Liver (tissue), 9 donors: ENCODE results near the gene NR5A2. TPM values are rescaled to one million over a fixed set of nuclear protein-coding genes. Genes with fewer than 3 reads are reported as not detected.
A peak's percentile ranks its signal among the peaks of the same experiment; 100 is the strongest.

Experiments
- DNase-seq: peaks from one replicate; pipeline ENCODE4 v3.0.0-alpha.2; 2017; ENCODE audit warnings: low spot score
- H3K27ac ChIP-seq, 2 donors: one replicate each; pipeline ENCODE4 v1.7.0; 2013; ENCODE audit warnings: inconsistent platforms in 2 of 2, low read length in 2 of 2, control low read depth in 1 of 2, low read depth in 1 of 2, mild to moderate bottlenecking in 1 of 2
- H3K27me3 ChIP-seq, 4 donors: one replicate each; pipeline versions ENCODE4 v1.6.1 to v1.7.0; 2013; ENCODE audit warnings: low read length in 3 of 4, inconsistent platforms in 1 of 4, mild to moderate bottlenecking in 1 of 4, moderate library complexity in 1 of 4; ENCODE audit not compliant: control insufficient read depth in 4 of 4, insufficient read depth in 4 of 4
- H3K36me3 ChIP-seq, 4 donors: one replicate each; pipeline versions ENCODE4 v1.6.1 to v1.7.0; 2013; ENCODE audit warnings: low read length in 3 of 4, mild to moderate bottlenecking in 3 of 4, low read depth in 1 of 4, moderate library complexity in 1 of 4; ENCODE audit not compliant: control insufficient read depth in 4 of 4, insufficient read depth in 3 of 4
- H3K4me1 ChIP-seq, 4 donors: one replicate each; pipeline versions ENCODE4 v1.6.1 to v1.7.0; 2013; ENCODE audit warnings: low read length in 3 of 4, mild to moderate bottlenecking in 3 of 4, moderate library complexity in 1 of 4; ENCODE audit not compliant: control insufficient read depth in 4 of 4, insufficient read depth in 4 of 4
- H3K4me3 ChIP-seq, 3 donors: one replicate each; pipeline versions ENCODE4 v1.6.1 to v1.7.0; 2013; ENCODE audit warnings: low read length in 3 of 3, control low read depth in 1 of 3, low read depth in 1 of 3, mild to moderate bottlenecking in 1 of 3
- H3K9ac ChIP-seq, 2 donors: one replicate each; pipeline ENCODE4 v1.7.0; 2013; ENCODE audit warnings: low read length in 2 of 2, mild to moderate bottlenecking in 2 of 2, moderate library complexity in 2 of 2, control low read depth in 1 of 2, low read depth in 1 of 2
- H3K9me3 ChIP-seq, 4 donors: one replicate each; pipeline versions ENCODE4 v1.6.1 to v1.7.0; 2013; ENCODE audit warnings: low read length in 3 of 4; ENCODE audit not compliant: control insufficient read depth in 4 of 4
- ATF3 ChIP-seq: IDR thresholded peaks from 2 replicates; pipeline ENCODE4 v1.6.1; 2016; ENCODE audit warnings: antibody characterized with exemption
- CTCF ChIP-seq: fragments of 150-350 bp; IDR thresholded peaks from 2 replicates; pipeline ENCODE4 v1.5.1; 2017; ENCODE audit warnings: improper control_type of control experiment, low read depth, low read length; ENCODE audit not compliant: missing input control
- EGR1 ChIP-seq, 2 donors: IDR thresholded peaks; 2 replicates each; pipeline ENCODE4 v1.6.1; 2016 to 2018; ENCODE audit warnings: antibody characterized with exemption in 2 of 2, low read depth in 2 of 2
- FOXA1 ChIP-seq: IDR thresholded peaks from 2 replicates; pipeline ENCODE4 v1.6.1; 2016; ENCODE audit warnings: antibody characterized with exemption
- FOXA2 ChIP-seq: IDR thresholded peaks from 2 replicates; pipeline ENCODE4 v1.6.1; 2016; ENCODE audit warnings: antibody characterized with exemption
- GABPA ChIP-seq, 2 donors: IDR thresholded peaks in 1 of 2; conservative IDR thresholded peaks in 1 of 2; 2 replicates each; pipeline ENCODE4 v1.6.1; 2016; ENCODE audit warnings: antibody characterized with exemption in 2 of 2, mild to moderate bottlenecking in 1 of 2, moderate library complexity in 1 of 2
- HNF4A ChIP-seq, 2 donors: conservative IDR thresholded peaks; 2 replicates each; pipeline ENCODE4 v1.6.1; 2016; ENCODE audit warnings: antibody characterized with exemption in 2 of 2, mild to moderate bottlenecking in 2 of 2
- HNF4G ChIP-seq: IDR thresholded peaks from 2 replicates; pipeline ENCODE4 v1.6.1; 2016; ENCODE audit warnings: antibody characterized with exemption
- JUND ChIP-seq, 2 donors: IDR thresholded peaks; 2 replicates each; pipeline ENCODE4 v1.6.1; 2016; ENCODE audit warnings: antibody characterized with exemption in 2 of 2
- MAX ChIP-seq: IDR thresholded peaks from 2 replicates; pipeline ENCODE4 v1.6.1; 2016; ENCODE audit warnings: antibody characterized with exemption
- NR2F2 ChIP-seq: IDR thresholded peaks from 2 replicates; pipeline ENCODE4 v1.6.1; 2016; ENCODE audit warnings: antibody characterized with exemption
- RAD21 ChIP-seq, 2 donors: IDR thresholded peaks; 2 replicates each; pipeline ENCODE4 v1.6.1; 2016; ENCODE audit warnings: antibody characterized with exemption in 2 of 2, mild to moderate bottlenecking in 2 of 2
- RXRA ChIP-seq, 2 donors: IDR thresholded peaks; 2 replicates each; pipeline ENCODE4 v1.6.1; 2017 to 2018; ENCODE audit warnings: antibody characterized with exemption in 2 of 2, mild to moderate bottlenecking in 1 of 2
- SP1 ChIP-seq: IDR thresholded peaks from 2 replicates; pipeline ENCODE4 v1.6.1; 2018; ENCODE audit warnings: antibody characterized with exemption, mild to moderate bottlenecking
- TAF1 ChIP-seq: conservative IDR thresholded peaks from 2 replicates; pipeline ENCODE4 v1.6.1; 2016; ENCODE audit warnings: antibody characterized with exemption, mild to moderate bottlenecking
- YY1 ChIP-seq: IDR thresholded peaks from 2 replicates; pipeline ENCODE4 v1.6.1; 2016; ENCODE audit warnings: antibody characterized with exemption, mild to moderate bottlenecking
- ZBTB33 ChIP-seq: IDR thresholded peaks from 2 replicates; pipeline ENCODE4 v1.6.1; 2016; ENCODE audit warnings: antibody characterized with exemption
- WGBS: extraction: QIAGEN DNeasy Blood & Tissue Kit; methylation state at CpG from one replicate; pipeline ENCODE4 v1.1.7; 2013; 5-methylcytosine and 5-hydroxymethylcytosine counted together
- polyA plus RNA-seq, 2 donors: library from polyadenylated mRNA; stranded (reverse) in 1 of 2; unstranded in 1 of 2; fragments of 200-250 nt in 1 of 2; fragments of >200 nt in 1 of 2; fragmentation: Nextera tagmentation in 1 of 2; extraction: Ambion mirVana in 1 of 2; gene quantifications; one replicate each; pipeline versions ENCODE4 v1.2.1 to v1.2.3, GENCODE V29; 2013 to 2015
- total RNA-seq, 2 donors: library from RNA; depleted of rRNA; stranded (reverse); fragments of >200 nt; gene quantifications; one replicate each; pipeline ENCODE4 v1.2.3, GENCODE V29; 2014
- donor health status: healthy.
- donor health status: healthy.
- donor health status: healthy.
- donor health status: healthy.
- donor health status: healthy.

The NR5A2 gene
- total and polyA plus RNA-seq, 4 donors: 10.0 to 37.5 (median 21.1) TPM

GRCh38 chr1:200179126-200179780 is 151.7 kb downstream of the NR5A2 start:
- DNase-seq: no peak
- H3K4me3 ChIP-seq: no peak overlapping the region
- peaks cover 2 to 7% (median 5%) of the 10 kb centered on the region in 4 donors for H3K36me3 ChIP-seq
- no peak overlapping the region for H3K9ac ChIP-seq
- H3K27me3 ChIP-seq: no peaks in the 10 kb centered on the region
- 83% methylated on average over 8 of the region's 8 CpGs for WGBS
- TF ChIP-seq GABPA (IDR thresholded peaks at IDR 0.05 in 1 of 2, conservative IDR thresholded peaks at IDR 0.05 in 1 of 2) (no peak), JUND (IDR thresholded peaks at IDR 0.05) (no peak), RAD21 (IDR thresholded peaks at IDR 0.05) (no peak), ATF3 (no peak), HNF4A (conservative IDR thresholded peaks at IDR 0.05) (no peak), TAF1 (no peak), FOXA1 (no peak), HNF4G (no peak), CTCF (no peak), RXRA (IDR thresholded peaks at IDR 0.05) (no peak)
- no peaks in the 10 kb centered on the region for H3K9me3 ChIP-seq
- H3K27ac ChIP-seq: no peak overlapping the region
- H3K4me1 ChIP-seq: peaks cover 0 to 7% (median 4%) of the 10 kb centered on the region in 4 donors

GRCh38 chr1:200179781-200180160 is 152.3 kb downstream of the NR5A2 start:
- 90% methylated on average over 4 of the region's 4 CpGs for WGBS
- Histone ChIP-seq H3K9me3 (no peaks in the 10 kb centered on the region), H3K4me1 (peaks cover 0 to 11% (median 6%) of the 10 kb centered on the region in 4 donors), H3K9ac (no peak overlapping the region), H3K36me3 (peaks cover 0 to 6% (median under 1%) of the 10 kb centered on the region in 4 donors), H3K27ac (peak overlapping the region in 1 of 2 donors; percentile 1), H3K4me3 (no peak overlapping the region), H3K27me3 (no peaks in the 10 kb centered on the region)
- DNase-seq: no peak
- TF ChIP-seq EGR1 (IDR thresholded peaks at IDR 0.05; ENCODE audit: low read depth in 2 of 2): no peak
- TF ChIP-seq CTCF: no peak
- no peak for TF ChIP-seq HNF4A (conservative IDR thresholded peaks at IDR 0.05)
- TF ChIP-seq GABPA (IDR thresholded peaks at IDR 0.05 in 1 of 2, conservative IDR thresholded peaks at IDR 0.05 in 1 of 2): no peak
- TF ChIP-seq HNF4G: no peak
- no peak for TF ChIP-seq JUND (IDR thresholded peaks at IDR 0.05)

- no peak for DNase-seq
- Histone ChIP-seq H3K27ac (no peak overlapping the region), H3K27me3 (no peaks in the 10 kb centered on the region), H3K9me3 (no peaks in the 10 kb centered on the region), H3K4me1 (peaks cover 0 to 11% (median 6%) of the 10 kb centered on the region in 4 donors), H3K36me3 (peaks cover 0 to 3% (median 0%) of the 10 kb centered on the region in 4 donors), H3K9ac (no peak overlapping the region), H3K4me3 (no peak overlapping the region)
- WGBS: 51% methylated on average over 4 of the region's 4 CpGs
- TF ChIP-seq HNF4A (conservative IDR thresholded peaks at IDR 0.05): peak in 1 of 2 donors; percentile 64
- peak; percentile 51 to 75 for TF ChIP-seq RAD21 (IDR thresholded peaks at IDR 0.05)
- peak in 1 of 2 donors; percentile 77 for TF ChIP-seq JUND (IDR thresholded peaks at IDR 0.05)
- TF ChIP-seq YY1: no peak
- TF ChIP-seq MAX: no peak
- no peak for TF ChIP-seq HNF4G
- peak; percentile 38 for TF ChIP-seq CTCF
- peak in 1 of 2 donors; percentile 69 for TF ChIP-seq RXRA (IDR thresholded peaks at IDR 0.05)
- no peak for TF ChIP-seq FOXA2
- no peak for TF ChIP-seq NR2F2
- no peak for TF ChIP-seq ZBTB33
- no peak for TF ChIP-seq SP1
- no peak for TF ChIP-seq GABPA (IDR thresholded peaks at IDR 0.05 in 1 of 2, conservative IDR thresholded peaks at IDR 0.05 in 1 of 2)
Observed at GRCh38 chr1:200180821-200181220, 153.3 kb downstream of the NR5A2 start.
